Measurements from ENCODE around the gene ARHGAP15.

Gene ARHGAP15

DNA sequence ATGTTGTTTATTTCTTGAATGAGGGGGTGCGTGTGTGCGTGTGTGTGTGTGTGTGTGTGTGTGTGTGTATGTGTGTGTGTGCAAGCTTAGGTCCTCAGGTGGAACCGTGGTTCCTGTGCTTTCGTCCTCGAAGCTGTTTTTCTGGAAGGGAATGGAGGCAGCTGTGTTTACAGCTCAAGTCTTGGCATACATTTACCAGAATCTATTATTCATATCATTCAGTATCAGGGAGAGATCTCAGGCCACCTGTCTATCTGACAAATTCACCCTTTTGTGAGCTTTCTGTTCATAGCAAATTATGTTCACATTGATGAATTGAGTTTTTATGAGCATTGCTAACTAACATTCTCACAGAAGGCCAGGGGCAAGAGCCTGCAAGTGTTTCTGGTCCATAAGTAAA, 550.4 kb downstream of the ARHGAP15 start:
- TF ChIP-seq, protein P1, sequence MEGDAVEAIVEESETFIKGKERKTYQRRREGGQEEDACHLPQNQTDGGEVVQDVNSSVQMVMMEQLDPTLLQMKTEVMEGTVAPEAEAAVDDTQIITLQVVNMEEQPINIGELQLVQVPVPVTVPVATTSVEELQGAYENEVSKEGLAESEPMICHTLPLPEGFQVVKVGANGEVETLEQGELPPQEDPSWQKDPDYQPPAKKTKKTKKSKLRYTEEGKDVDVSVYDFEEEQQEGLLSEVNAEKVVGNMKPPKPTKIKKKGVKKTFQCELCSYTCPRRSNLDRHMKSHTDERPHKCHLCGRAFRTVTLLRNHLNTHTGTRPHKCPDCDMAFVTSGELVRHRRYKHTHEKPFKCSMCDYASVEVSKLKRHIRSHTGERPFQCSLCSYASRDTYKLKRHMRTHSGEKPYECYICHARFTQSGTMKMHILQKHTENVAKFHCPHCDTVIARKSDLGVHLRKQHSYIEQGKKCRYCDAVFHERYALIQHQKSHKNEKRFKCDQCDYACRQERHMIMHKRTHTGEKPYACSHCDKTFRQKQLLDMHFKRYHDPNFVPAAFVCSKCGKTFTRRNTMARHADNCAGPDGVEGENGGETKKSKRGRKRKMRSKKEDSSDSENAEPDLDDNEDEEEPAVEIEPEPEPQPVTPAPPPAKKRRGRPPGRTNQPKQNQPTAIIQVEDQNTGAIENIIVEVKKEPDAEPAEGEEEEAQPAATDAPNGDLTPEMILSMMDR (IDR thresholded peaks at IDR 0.05; ENCODE audit: insufficient read depth, low read depth, low read length, missing control alignments): no peak
- no peak for DNase-seq (ENCODE audit: low read depth)
- H3K4me3 ChIP-seq (ENCODE audit: low read depth, low read length): no peak overlapping the region

- TF ChIP-seq, protein P1 (IDR thresholded peaks at IDR 0.05; ENCODE audit: insufficient read depth, low read depth, low read length, missing control alignments): no peak
- no peak overlapping the region for H3K4me3 ChIP-seq (ENCODE audit: low read depth, low read length)
- DNase-seq (ENCODE audit: low read depth): no peak
These were observed 551.7 kb downstream of the ARHGAP15 start for GRCh38 chr2:143680885-143681405.

DNA sequence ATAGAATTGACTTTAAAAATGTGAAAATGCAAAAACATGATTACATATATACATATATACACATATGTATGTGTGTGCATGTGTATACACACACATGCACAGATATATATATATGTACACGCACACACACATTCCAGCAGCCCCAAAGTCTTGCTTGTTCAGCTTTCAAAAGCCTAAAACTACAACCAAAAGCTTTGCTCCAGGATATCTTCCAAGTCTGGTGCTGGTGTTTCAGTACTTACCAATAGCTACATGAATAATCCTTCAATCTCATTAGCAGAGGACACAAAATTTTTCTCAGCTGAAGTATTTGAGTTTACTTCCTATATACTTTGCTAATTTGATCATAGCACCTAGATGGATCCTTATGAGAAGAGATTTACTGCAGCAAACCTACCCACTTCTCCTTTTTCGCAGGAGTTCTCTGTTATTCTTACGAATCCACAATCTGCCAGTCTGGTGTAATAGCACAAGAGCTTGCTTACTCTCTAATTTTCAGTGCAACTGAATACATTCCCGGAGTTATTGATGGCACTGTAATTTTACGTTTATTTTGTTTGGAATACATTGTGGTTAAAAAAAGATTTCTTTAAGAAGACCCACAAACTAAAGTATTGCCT, 553.3 kb downstream of the ARHGAP15 start:
- DNase-seq (ENCODE audit: low read depth): no peak
- H3K4me3 ChIP-seq (ENCODE audit: low read depth, low read length): no peak overlapping the region
- TF ChIP-seq, protein P1 (IDR thresholded peaks at IDR 0.05; ENCODE audit: insufficient read depth, low read depth, low read length, missing control alignments): no peak

DNA sequence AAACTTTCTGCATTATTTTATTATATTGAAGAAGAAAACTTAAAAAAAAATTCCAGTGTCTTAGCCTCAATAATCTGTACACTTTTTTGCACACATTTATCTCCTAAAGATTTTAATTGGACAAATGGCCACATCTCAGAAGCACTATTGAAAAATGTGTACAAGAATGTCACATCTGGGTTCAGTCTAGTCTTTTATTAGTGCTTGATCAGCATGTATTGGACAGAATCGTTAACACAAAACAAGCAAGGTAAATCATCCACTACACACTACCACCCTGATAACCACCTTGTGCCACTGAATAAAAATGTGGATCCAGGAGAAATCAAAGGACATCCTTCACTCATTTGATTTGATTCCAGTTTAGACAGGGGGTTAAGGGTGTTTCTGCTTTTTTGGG, 554.8 kb downstream of the ARHGAP15 start:
- DNase-seq (ENCODE audit: low read depth): no peak
- TF ChIP-seq, protein P1 (IDR thresholded peaks at IDR 0.05; ENCODE audit: insufficient read depth, low read depth, low read length, missing control alignments): no peak
- H3K4me3 ChIP-seq (ENCODE audit: low read depth, low read length): no peak overlapping the region

- TF ChIP-seq, protein P1 (IDR thresholded peaks at IDR 0.05; ENCODE audit: insufficient read depth, low read depth, low read length, missing control alignments): no peak
- no peak for DNase-seq (ENCODE audit: low read depth)
- H3K4me3 ChIP-seq (ENCODE audit: low read depth, low read length): no peak overlapping the region
These were observed 555.5 kb downstream of the ARHGAP15 start for GRCh38 chr2:143684551-143685320.

GRCh38 chr2:143685421-143686078, 556.3 kb downstream of the ARHGAP15 start:
- TF ChIP-seq, protein P1 (IDR thresholded peaks at IDR 0.05; ENCODE audit: insufficient read depth, low read depth, low read length, missing control alignments): no peak
- H3K4me3 ChIP-seq (ENCODE audit: low read depth, low read length): no peak overlapping the region
- no peak for DNase-seq (ENCODE audit: low read depth)
